ELR (cell line): ENCODE results near the gene ANKS1B.
A peak's percentile ranks its signal among the peaks of the same experiment; 100 is the strongest.

ENCODE experiments used
- DNase-seq: peaks from one replicate; pipeline ENCODE4 v3.0.0-alpha.2; 2015; ENCODE audit warnings: low read depth

The ANKS1B gene

DNA sequence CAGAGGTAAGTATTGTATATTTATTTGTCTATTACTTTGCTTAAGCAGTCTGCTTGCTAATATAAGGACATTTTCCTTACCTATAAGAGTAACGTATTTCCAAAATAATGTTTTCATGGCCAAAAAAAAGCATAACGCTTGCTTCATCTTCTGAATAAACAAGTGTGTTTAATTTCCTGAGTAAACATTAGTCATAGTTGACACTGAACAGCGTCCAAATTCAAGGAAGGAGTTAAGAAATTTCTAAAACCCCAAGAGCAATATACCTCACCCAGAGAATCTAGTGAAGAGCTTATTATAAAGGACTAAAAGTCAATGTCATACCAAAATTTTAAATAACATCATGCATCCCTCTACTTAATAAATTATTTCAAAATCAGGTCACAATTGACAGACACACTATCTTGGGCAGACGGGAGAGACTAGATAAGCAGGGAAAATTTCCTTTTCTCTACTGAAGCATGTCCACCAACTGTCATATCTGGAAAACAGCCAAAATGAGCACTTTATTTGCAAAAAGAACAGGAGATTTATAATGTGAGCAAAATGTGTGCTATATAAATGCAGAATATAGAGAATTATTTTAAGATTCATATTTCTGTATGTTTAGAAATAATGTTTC, 25.1 kb downstream of the ANKS1B start:
- DNase-seq: no peak

DNA sequence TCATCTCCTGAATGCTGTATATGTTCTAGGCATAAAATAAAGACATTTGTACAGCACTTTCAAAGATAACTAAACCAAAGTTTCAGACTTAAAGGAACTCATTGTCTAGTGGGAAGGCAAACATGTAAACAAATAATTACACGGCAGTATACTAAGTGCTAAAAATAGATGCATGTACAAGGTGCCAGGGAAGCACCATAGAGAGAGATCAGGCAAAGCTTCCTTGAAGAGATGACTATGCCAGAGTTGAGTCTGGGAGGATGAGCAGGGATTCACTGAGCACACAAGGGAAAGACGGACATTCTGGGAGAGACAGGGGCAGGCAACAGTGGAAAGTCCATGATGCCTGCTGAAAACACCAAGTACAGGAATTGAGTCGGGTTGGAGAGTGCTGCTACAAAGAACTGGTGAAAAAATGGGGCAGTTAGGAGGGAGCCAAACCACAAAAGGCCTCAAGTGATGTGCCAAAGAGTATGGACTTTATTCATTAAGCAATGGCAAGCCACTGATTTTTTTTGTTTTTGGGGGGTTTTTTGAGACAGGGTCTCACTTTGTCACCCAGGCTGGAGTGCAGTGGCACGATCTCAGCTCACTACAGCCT, 26.8 kb downstream of the ANKS1B start:
- no peak for DNase-seq

DNA sequence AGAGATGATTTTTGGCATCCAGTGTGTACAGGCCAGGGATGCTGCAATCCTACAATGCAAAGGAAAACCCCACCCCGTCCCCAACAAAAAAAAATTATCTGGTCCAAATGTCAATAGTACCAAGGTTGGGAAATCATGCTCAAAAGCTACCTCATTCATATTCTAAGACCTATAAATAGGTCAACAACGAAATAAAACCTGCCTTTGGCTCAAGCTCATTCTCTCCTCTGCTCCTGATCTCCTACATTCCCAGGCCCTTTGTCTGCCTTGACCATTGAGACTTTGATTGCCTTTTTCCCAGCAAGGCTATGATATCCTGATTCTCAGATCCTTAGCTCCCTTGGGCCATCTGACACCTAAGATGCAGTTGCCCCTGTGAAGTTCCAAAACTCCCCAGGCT, 30.0 kb downstream of the ANKS1B start:
- DNase-seq: no peak

DNA sequence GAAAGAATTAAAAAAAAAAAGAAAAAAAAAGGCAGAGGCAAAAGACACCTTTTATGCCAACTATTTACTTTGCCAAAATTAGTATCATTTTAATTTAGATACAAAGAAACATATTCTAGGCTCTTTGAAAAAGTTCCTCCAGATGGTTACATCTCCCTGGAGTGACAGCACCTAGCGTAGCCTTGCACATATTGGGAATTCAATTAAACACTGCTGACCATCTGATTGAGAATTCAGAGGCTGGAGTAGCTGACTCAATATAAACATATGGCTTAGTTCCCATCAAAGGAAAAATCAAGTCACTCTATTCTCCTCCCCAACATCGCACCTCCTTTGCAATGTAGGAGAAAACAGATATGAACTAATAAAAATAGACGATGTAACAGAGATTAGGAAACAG, 36.4 kb downstream of the ANKS1B start:
- no peak for DNase-seq

DNA sequence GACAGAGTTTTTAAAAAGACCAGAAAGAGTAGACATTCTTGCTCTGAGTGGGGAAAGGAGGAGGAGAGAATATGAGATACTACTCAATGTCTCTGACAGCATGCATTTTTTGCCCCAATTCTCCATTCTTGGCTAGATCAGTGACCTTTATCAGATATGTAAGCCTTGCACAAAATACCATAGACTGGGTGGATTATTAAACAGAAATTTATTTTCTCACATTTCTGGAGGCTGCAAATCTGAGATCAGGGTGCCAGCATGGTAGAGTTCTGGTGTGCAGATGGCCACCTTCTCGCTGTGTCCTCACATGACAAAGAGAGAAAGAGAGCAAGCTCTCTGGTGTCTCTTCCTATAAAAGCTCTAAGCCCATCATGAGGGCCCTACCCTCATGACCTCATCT, 38.6 kb downstream of the ANKS1B start:
- no peak for DNase-seq

DNA sequence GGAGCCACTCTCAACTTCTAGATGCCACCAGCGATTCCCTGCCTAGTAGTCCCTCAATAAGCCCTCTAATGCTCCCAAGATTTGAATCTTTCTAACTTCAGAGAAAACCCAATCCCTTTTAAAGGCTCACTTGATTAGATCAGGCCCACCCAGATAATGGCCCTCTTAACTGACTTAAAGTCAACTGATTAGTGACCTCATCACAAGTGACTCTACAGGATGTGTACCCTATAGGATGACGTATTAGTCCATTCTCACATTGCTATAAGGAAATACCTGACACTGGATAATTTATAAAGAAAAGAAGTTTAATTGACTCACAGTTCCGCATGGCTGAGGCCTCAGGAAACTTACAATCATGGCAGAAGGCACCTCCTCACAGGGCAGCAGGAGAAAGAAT, 49.1 kb downstream of the ANKS1B start:
- DNase-seq: no peak

DNA sequence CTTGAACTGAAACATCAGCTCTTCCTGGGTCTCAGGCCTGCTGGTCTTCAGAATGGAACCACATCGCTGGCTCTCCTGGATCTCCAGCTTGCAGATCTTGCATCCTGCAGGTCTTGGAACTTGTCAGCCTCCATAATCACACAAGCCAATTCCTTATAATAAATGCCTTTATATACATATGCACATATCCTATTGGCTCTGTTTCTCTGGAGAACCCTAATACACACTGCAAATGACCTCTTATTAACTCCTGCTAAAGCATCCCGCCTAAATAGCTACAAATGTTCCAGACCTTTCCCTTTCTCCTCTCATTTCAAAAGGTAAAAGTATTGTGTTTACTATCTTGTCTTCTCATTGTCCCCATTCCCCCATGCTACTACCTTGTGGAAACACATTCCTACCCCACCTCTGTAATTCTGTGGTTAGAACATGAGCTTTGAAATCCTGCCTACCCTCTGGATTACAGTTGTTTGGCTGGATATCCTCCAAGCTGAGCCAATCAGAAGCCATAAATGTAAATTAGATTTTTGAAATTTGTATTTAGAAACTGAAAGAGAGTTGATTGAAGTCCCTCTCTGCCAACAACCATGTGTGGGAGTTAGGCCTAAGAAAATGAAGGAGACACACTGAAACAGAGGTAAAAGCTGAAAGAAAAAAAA, 58.1 kb downstream of the ANKS1B start:
- DNase-seq: no peak

DNA sequence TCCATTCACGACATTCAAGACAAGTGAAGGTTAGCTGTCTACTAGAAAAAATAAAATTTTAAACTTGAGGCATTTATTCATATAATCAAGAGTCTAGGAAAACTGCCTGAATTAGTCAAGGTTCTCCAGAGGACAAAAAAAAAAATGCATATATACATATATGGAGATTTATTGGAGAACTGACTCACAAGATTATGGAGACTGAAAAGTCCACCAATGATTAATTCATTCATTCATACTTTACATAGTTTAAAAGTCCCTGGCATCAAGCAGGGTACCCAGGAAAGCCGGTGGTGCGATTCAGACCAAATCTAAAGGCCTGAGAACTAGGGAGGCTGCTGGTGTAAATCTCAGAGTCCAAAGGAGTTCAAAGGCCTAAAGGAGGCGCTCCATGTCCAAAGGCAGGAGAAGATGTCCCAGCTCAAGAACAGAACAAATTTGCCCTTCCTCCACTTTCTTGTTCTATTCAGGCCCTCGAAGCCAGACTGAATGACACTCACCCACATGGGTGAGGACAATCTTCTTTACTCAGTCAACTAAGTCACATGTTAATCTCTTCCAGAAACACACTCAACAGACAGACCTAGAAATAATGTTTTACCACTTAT, 64.3 kb downstream of the ANKS1B start:
- no peak for DNase-seq

DNA sequence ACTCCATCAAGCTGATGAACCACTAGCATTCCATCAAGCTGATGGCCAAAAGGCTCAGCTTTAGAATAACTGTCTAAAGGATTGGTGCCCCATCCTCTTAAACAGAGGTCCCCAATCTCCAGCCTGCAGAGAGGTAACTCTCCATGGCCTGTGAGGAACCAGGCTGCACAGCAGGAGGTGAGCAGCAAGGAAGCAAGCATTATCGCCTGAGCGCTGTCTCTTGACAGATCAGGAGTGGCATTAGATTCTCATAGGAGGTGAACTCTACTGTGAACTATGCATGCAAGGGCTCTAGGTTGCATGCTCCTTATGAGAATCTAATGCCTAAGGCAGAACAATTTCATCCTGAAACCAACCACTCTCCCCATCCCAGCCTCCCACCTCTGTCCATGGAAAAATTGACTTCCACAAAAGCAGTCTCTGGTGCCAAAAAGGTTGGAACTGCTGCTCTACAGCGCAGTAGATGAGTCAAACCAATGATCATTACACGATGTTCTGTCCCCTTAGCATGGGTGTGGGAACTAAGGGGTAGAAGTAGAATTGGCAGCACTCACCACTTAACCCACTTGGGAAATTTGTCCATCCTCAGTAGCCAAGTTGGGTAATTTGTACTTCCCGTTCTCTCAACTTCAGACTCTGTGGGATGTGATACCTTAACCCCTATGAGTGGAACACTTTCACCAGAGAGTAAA, 66.9 kb downstream of the ANKS1B start:
- no peak for DNase-seq

DNA sequence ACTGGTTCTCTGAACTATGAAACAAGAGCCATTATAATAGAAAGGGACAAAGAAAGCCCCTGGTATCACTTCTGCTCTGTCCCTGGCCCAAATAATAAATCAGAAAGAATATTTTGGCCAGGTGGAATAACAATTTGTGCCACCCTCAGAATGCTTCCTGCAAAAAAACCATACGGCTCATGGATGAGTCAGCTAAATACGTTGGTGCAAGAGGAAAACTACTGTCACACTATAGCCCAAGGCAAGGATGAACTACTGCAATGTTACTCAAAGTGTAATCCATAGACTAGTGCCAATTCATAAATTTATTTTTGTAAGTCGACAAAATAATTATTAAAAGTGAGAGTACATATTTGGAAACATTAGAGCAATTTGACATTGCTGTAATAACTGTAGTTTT, 68.2 kb downstream of the ANKS1B start:
- peak; percentile 53 for DNase-seq

DNA sequence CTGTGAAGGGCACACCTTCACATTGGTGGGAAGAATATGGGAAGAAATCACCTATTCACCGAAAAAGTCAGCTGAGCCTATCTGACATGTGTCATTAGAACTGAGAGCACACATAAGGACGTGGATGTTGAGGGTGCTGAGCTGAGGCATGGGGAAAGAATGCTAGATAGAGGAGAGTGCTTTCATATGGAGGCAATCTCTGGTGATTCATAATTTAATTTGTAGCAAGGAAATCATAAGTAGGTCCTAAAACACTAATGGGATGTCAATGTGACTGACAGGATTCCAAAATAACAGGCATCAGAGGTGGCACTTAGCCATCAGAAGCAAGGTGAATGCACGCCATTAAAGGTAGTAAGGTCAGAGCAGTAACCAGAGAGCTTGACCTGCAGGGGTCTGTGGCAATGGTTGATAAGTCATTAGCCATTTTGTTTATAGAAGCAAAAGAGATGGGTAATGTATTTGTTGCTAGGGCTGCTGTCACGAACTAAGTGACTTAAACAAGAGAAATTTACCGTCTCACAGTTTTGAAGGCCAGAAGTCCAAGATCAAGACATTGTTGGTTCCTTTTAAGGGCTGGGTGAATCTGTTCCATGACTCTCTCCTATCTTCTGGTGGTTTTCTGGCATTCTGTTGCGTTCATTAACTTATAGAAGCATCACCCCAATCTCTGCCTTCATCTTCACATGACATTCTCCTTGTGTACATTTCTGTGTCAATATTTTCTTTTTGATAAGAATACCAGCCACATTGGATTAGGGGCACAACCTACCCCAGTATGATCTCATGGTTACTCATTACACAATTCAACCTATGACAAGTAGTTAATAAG, 69.3 kb downstream of the ANKS1B start:
- DNase-seq: peak; percentile 84

DNA sequence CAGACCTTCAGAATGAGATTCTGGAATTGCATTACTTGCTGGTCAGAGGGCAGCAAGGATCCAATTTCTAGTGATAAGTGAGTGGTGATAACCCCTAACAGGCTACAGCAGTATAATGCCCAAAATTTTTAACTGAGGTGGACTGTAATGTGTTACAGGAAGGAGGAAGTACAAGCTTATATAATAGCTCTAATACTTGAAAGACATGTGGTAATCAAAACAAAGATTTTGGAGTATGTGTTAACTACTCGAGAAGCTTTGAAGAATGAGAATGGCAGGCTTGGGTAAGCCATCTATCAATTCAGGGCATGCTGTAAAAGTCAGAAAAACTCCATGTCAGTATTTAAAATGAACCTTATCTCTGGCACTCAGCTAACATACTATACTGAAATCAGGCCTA, 70.5 kb downstream of the ANKS1B start:
- DNase-seq: no peak

DNA sequence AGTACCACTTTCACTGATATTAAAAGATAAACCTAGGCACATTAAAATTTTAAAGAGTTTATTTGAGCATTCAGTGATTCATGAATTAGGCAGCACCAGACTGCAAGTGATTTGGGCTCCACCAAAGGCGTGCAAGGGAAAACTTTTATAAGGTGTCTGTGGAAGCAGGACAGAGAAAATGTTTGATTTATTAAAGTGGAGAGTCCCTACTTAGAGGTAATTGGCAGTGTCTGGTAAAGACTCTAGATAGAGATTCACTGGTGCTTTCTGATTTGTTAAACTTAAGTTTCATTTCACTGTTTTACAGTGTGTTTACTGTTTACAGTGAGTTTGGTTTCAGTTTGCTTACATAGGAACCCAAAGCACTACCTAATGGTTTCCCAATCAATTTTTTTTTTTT, 72.8 kb downstream of the ANKS1B start:
- DNase-seq: peak; percentile 9

DNA sequence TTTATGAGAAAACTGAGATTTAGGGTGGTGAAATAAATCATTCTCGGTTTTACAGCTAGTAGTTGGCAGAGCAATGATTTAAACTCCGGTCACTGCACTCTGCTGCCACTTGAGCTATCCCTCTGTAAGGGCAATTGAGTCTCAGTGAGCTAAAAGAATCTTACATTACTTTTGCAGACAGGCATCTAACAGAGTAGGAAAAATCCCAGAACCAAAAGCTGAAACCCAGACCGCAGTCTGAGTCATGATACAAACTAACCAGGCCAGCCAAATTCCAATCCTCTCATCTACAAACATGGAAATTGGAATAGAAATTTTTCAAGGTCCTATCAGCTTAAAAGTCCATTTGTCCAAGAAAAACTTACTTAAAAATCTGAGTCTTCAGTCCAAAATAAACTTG, 73.7 kb downstream of the ANKS1B start:
- DNase-seq: peak; percentile 92

DNA sequence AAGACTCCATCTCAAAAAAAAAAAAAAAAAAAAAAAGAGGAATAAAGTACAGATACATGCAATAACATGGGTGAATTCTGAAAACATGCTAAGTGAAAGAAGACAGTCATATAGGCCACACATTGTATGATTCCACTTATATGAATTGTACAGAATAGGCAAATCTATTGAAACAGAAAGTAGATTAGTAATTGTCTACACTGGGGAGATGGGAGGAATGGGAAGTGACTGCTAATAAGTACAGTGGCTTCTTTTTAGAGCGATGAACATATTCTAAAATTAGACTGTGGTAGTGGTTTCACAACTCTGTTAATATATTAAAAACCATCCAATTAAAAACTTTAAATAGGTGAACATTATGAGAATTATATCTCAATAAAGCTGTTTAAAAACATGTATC, 74.4 kb downstream of the ANKS1B start:
- no peak for DNase-seq

DNA sequence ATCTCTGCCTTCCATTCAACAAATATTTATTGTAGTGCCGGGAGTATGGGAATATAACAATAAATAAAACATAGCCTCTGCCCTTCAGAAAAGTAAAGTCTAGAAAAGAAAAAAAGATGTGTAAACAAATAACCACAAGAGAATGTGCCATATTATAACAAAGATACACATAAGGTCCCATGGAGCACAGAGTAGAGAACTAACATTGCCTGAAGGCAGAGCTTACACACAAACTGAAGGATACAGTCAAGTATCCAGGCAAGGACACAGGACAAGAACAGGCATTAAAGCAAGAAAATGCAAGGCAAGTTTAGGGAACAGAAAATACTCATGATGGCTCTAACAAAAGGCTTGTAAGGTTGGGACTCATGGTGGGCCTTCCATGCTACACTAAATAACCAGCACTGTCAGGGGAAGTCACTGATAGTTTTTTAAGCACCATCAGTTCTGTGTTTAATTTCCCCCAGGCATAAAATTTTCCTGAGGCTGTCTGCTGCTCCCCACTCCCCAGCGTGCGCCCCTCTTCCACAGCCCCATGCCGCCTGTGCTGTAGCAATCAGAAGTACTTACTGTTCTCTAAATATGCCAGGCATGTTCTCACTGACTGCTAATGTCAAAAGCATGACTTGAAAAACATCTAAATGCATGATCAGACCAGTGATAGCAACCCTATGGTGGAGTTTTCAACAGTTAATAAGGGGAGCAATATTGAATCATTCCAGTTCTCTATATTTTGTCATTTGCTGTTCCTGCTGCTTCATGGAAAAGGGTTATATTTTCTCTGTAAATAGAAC, 77.8 kb downstream of the ANKS1B start:
- no peak for DNase-seq

DNA sequence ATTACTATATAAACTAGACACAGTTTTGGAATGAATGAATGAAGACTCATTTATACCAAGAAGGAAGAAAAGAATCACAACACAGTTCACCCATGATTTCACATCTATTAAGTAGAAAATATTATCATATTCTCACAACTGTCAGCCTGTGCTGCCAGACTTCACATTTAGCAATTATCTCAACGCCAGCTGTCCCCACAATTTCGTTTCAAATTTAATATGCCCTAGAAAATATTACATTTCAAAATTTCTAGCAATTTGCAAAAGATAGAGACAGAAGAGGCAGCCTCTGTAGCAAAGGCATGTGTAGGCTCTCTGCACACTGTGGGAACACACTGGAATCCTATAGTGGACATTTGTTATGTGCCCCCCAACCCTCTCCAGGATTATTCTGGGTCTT, 83.6 kb downstream of the ANKS1B start:
- DNase-seq: no peak

DNA sequence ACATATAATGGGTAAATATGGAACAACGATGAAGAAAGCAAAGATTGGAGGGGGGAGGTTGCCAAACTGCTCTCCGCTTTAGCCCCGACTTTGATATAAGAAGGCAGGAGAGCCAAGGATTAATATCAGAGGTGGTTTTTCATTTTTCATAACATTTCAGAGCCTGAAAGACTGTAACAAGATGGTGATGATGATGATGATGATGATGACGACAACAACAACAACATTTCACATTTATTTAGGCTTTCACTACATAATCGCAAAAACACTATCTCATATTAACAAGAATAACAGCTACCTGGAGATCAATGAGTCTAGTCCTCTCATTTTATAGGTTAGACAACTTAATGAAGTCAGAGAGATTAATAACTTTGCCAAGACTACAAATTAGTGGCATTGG, 86.1 kb downstream of the ANKS1B start:
- DNase-seq: no peak

DNA sequence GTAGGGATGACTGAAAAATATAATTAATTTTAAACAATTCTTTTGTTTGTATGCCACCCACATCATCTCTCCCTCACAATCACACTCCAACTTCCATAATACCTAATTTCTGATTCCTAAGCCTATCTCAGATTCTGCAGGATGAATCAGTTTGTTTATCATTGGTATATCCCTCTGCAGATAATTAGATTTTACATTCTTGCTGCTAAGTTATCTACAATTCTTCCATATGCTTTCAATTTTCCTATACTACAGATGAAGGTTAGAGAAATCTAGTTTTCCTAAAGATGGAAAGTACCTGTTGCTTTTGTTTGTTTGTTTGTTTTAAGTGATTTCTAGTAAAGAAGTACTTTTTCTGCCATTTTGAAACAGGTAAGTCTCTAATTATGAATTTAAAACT, 105.3 kb downstream of the ANKS1B start:
- no peak for DNase-seq

DNA sequence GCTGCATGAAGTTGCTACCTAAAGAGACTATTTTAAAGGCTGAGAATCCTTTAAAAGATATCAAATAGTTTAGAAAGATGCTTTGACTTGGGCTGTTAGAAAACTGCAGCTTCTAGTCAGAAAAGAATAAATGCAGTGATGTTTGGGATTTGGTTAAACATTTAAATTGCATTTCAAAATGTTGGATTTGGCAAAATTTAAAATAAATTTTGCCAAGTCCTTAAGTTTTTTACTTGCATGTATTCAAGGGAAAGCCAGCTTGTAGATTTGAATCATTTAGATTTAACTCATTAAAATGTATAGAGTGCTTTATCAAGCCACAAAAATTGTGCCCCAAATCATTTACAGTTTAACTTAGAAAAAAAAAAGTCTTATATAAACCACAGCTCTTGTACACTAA, 109.7 kb downstream of the ANKS1B start:
- DNase-seq: no peak

DNA sequence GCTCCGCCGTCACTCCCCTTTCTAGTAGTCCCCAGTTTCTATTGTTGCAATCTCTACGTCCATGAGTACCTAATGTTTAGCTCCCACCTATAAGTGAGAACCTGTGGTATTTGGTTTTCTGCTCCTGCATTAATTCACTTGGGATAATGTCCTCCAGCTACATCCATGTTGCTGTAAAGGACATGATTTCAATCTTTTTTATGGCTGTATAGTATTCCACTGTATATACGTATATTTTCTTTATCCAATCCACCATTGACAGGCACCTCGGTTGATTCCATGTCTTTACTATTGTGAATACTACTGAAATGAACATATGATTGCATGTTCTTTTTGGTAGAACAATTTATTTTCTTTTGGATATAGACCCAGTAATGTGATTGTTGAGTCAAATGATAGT, 114.7 kb downstream of the ANKS1B start:
- DNase-seq: no peak
